ENCODE measurements around the gene HSPA1A. TPM values are rescaled to one million over a fixed set of nuclear protein-coding genes. Genes with fewer than 3 reads are reported as not detected.

HSPA1A gene
- total RNA-seq, 2 experiments from 2014 or later = 0.22 to 2.2 TPM

DNA sequence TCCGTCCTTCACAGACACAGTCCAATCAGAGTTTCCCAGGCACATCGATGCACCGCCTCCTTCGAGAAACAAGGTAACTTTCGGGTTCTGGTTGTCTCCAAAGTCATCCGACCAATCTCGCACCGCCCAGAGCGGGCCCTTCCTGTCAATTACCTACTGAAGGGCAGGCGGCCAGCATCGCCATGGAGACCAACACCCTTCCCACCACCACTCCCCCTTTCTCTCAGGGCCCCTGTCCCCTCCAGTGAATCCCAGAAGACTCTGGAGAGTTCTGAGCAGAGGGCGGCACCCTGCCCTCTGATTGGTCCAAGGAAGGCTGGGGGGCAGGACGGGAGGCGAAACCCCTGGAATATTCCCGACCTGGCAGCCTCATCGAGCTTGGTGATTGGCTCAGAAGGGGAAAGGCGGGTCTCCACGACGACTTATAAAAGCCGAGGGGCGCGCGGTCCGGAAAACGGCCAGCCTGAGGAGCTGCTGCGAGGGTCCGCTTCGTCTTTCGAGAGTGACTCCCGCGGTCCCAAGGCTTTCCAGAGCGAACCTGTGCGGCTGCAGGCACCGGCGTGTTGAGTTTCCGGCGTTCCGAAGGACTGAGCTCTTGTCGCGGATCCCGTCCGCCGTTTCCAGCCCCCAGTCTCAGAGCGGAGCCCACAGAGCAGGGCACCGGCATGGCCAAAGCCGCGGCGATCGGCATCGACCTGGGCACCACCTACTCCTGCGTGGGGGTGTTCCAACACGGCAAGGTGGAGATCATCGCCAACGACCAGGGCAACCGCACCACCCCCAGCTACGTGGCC lies 12.1 kb downstream of the HSPA1A start, which contains the start of gene HSPA1B:
Gene HSPA1B (plus strand): TSS at position 453 of the 794 bp plus-strand sequence. CDS start 213 bp downstream, at position 666.
- Histone ChIP-seq H3K36me3 (ENCODE audit: insufficient read depth, low read length) (no peaks in the 10 kb centered on the region), H3K27ac (ENCODE audit: low read depth, low read length, poor library complexity, severe bottlenecking) (peak within 1 kb of the TSS; percentile 67), H3K4me3 (ENCODE audit: low read depth, low read length, poor library complexity, severe bottlenecking) (peak within 1 kb of the TSS; percentile 76), H2AFZ (ENCODE audit: low read length) (peak within 1 kb of the TSS; percentile 59; the same call in 1 of the 2 replicates), H3K9me2 (ENCODE audit: insufficient read depth, low read length) (no peaks in the 10 kb centered on the region), H3K79me2 (ENCODE audit: insufficient read depth, low read depth, low read length) (peaks cover 28% of the 10 kb centered on the region), H3K9me3 (ENCODE audit: low read length) (no peaks in the 10 kb centered on the region), H3K4me2 (ENCODE audit: low read length) (peak within 1 kb of the TSS; percentile 91), H3K4me1 (ENCODE audit: insufficient read depth, low read length, poor library complexity, severe bottlenecking) (peaks cover 49% of the 10 kb centered on the region), H4K20me1 (ENCODE audit: insufficient read depth, low read length) (no peaks in the 10 kb centered on the region)
- POLR2A ChIA-PET = interaction anchor here (0.6 to 2.2 kb wide), 12 partner anchors 11 to 240 kb away, joined by 3 to 14 read pairs (median 4); partner anchors contain the start of genes ABHD16A, CLIC1, GPANK1 and LSM2
- no peak for TF ChIP-seq EZH2phosphoT487 (IDR thresholded peaks at IDR 0.05; ENCODE audit: borderline replicate concordance, low read depth, low read length)
- TF ChIP-seq CTCF (conservative IDR thresholded peaks at IDR 0.05; ENCODE audit: low read length) = no peak
- intact Hi-C loops (cut with micrococcal nuclease; ENCODE audit: unreplicated experiment) = loop anchor here (2.0 kb wide), 2 partner anchors 31 to 89 kb away; no protein-coding TSS in a partner anchor
- CTCF ChIA-PET (ENCODE audit: unreplicated experiment) = interaction anchor here (0.9 to 1.1 kb wide), 3 partner anchors 20 to 58 kb away, joined by 3 to 4 read pairs (median 3); no protein-coding TSS in a partner anchor
- no TSS peak for BruUV-seq (replicated peaks)
- peak; percentile 94 for DNase-seq (ENCODE audit: low spot score)

DNA sequence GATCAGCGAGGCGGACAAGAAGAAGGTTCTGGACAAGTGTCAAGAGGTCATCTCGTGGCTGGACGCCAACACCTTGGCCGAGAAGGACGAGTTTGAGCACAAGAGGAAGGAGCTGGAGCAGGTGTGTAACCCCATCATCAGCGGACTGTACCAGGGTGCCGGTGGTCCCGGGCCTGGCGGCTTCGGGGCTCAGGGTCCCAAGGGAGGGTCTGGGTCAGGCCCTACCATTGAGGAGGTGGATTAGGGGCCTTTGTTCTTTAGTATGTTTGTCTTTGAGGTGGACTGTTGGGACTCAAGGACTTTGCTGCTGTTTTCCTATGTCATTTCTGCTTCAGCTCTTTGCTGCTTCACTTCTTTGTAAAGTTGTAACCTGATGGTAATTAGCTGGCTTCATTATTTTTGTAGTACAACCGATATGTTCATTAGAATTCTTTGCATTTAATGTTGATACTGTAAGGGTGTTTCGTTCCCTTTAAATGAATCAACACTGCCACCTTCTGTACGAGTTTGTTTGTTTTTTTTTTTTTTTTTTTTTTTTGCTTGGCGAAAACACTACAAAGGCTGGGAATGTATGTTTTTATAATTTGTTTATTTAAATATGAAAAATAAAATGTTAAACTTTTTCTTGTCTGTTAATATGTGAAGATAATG lies 14.4 kb downstream of the HSPA1A start:
- TF ChIP-seq CTCF (conservative IDR thresholded peaks at IDR 0.05; ENCODE audit: low read length) = peak; percentile 90
- no peak for TF ChIP-seq EZH2phosphoT487 (IDR thresholded peaks at IDR 0.05; ENCODE audit: borderline replicate concordance, low read depth, low read length)
- H3K4me3 ChIP-seq (ENCODE audit: low read depth, low read length, poor library complexity, severe bottlenecking) = peak overlapping the region; percentile 89
- H3K36me3 ChIP-seq (ENCODE audit: insufficient read depth, low read length) = peaks cover under 1% of the 10 kb centered on the region; the same call in 1 of the 2 replicates
- peak overlapping the region; percentile 99 for H3K4me2 ChIP-seq (ENCODE audit: low read length)
- no peaks in the 10 kb centered on the region for H3K9me3 ChIP-seq (ENCODE audit: low read length)
- intact Hi-C loops (cut with micrococcal nuclease; ENCODE audit: unreplicated experiment) = loop anchor here (1.0 to 10.0 kb wide), 7 partner anchors 57 to 335 kb away; partner anchors contain the start of genes ATP6V1G2, DDAH2, MICB and NELFE
- H4K20me1 ChIP-seq (ENCODE audit: insufficient read depth, low read length) = no peaks in the 10 kb centered on the region
- DNase-seq (ENCODE audit: low spot score) = peak; percentile 74
- BruUV-seq (replicated peaks) = no TSS peak
- H2AFZ ChIP-seq (ENCODE audit: low read length) = no peak overlapping the region
- no peaks in the 10 kb centered on the region for H3K9me2 ChIP-seq (ENCODE audit: insufficient read depth, low read length)
- H3K79me2 ChIP-seq (ENCODE audit: insufficient read depth, low read depth, low read length) = peaks cover 49% of the 10 kb centered on the region
- ChIA-PET CTCF (ENCODE audit: unreplicated experiment) (no interaction called here), POLR2A (interaction anchor here (0.7 to 3.8 kb wide), 12 partner anchors 9 to 176 kb away, joined by 3 to 43 read pairs (median 4); partner anchors contain the start of genes CLIC1, LSM2 and MSH5)
- H3K4me1 ChIP-seq (ENCODE audit: insufficient read depth, low read length, poor library complexity, severe bottlenecking) = peaks cover 52% of the 10 kb centered on the region
- peak overlapping the region; percentile 95 for H3K27ac ChIP-seq (ENCODE audit: low read depth, low read length, poor library complexity, severe bottlenecking)

All from OCI-LY7 (cell line).